Measurements from ENCODE around the gene PPP6R2. TPM values are rescaled to one million over a fixed set of nuclear protein-coding genes. Genes with fewer than 3 reads are reported as not detected.

The PPP6R2 gene
- total and polyA plus RNA-seq, 2 of the 8 experiments (the other 6 are each of a cell fraction or from before 2014, with no cell fraction given): 25.0 to 32.2 TPM

DNA sequence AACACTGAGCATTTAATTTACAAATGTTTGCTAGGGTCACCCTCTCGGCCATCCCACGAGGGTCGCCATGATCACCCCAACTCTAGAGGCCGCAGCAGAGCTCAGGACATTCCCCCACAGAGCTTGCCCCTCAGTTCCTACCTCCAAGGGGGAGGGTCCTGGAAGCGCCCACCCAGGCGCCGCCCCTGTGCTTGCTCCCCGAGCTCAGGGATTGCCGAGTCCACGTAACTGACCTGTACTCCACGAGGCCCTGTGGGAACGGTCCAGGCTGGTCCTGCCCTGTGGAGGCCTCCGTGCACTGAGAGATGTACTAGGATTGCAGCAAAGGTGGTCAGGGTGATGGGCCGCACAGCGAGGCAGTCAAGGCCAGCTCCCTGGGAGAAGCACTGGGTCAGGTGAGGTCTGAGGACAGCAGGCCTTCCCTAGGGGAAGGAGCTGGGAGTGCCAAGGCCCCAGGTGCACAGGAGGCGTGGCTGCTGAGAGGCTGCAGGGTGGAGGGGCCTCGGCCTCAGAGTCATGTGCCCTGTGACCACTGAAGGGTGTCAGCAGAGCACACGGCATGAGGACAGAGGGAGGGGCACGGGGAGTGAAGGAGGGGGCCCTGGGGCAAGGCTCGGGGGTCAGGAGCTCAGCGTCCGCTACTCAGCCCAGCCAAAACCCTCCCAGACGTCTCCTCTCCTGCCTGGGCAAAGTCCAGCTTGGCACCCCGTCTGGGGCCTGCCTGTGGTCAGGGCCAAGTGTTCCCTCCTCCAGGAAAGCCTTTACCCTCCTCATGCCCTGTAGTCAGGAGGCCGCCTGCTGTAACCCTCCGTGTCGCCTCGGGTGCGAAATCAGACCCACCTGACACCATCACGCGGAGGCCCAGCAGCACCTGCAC is 141.1 kb downstream of the PPP6R2 start (continued):
- TF ChIP-seq CBX5 (IDR thresholded peaks at IDR 0.05; ENCODE audit: low read depth, low read length): no peak
- no peak for TF ChIP-seq CHD2 (IDR thresholded peaks at IDR 0.05; ENCODE audit: low read length)
